Ovary (tissue), 3 donors: Measurements from ENCODE around the gene CEP41.

ENCODE experiments used
- CTCF ChIP-seq, 3 donors: fragments of 450-650 bp in 2 of 3; fragments of 200-600 bp in 1 of 3; IDR thresholded peaks; one replicate each; pipeline versions ENCODE4 v1.5.1 to v1.8.0; 2016 to 2022; ENCODE audit warnings: antibody characterized with exemption in 3 of 3, mild to moderate bottlenecking in 1 of 3
- EP300 ChIP-seq: sonication (generic); formaldehyde crosslinking; IDR thresholded peaks from one replicate; pipeline ENCODE4 v1.6.1; 2017; ENCODE audit warnings: antibody characterized with exemption
- donor health status: DM: no; HTN: no; CAD: no.

- TF ChIP-seq EP300 (no peak), CTCF (IDR thresholded peaks at IDR 0.05) (no peak)
Measured at GRCh38 chr7:130345725-130346124, 95.1 kb downstream of the CEP41 start.
